ENCODE measurements around the gene SLC17A8.

GRCh38 chr12:100404769-100405407 lies 48.0 kb downstream of the SLC17A8 start:
- TF ChIP-seq, protein P1, sequence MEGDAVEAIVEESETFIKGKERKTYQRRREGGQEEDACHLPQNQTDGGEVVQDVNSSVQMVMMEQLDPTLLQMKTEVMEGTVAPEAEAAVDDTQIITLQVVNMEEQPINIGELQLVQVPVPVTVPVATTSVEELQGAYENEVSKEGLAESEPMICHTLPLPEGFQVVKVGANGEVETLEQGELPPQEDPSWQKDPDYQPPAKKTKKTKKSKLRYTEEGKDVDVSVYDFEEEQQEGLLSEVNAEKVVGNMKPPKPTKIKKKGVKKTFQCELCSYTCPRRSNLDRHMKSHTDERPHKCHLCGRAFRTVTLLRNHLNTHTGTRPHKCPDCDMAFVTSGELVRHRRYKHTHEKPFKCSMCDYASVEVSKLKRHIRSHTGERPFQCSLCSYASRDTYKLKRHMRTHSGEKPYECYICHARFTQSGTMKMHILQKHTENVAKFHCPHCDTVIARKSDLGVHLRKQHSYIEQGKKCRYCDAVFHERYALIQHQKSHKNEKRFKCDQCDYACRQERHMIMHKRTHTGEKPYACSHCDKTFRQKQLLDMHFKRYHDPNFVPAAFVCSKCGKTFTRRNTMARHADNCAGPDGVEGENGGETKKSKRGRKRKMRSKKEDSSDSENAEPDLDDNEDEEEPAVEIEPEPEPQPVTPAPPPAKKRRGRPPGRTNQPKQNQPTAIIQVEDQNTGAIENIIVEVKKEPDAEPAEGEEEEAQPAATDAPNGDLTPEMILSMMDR (IDR thresholded peaks at IDR 0.05; ENCODE audit: low read depth, low read length), result peak; percentile 80
- no peak for TF ChIP-seq EZH2phosphoT487 (IDR thresholded peaks at IDR 0.05; ENCODE audit: low read depth)

Measured in OCI-LY3 (cell line).